Suprapubic skin (tissue), 4 donors: ENCODE data around the gene EPHB3. TPM values are rescaled to one million over a fixed set of nuclear protein-coding genes. Genes with fewer than 3 reads are reported as not detected.

Source experiments
- DNase-seq, 2 donors: peaks; one replicate each; pipeline ENCODE4 v3.0.0-alpha.2; 2019; ENCODE audit warnings: low spot score in 2 of 2
- H3K27ac ChIP-seq: fragments of 200-600 bp; sonication (generic); one replicate; pipeline ENCODE4 v1.5.1; 2019
- H3K27me3 ChIP-seq: fragments of 200-600 bp; sonication (generic); one replicate; pipeline ENCODE4 v1.5.1; 2019
- H3K36me3 ChIP-seq: fragments of 200-600 bp; sonication (generic); one replicate; pipeline ENCODE4 v1.5.1; 2019
- H3K4me1 ChIP-seq: fragments of 200-600 bp; sonication (generic); one replicate; pipeline ENCODE4 v1.5.1; 2019
- H3K4me3 ChIP-seq: fragments of 200-600 bp; sonication (generic); one replicate; pipeline ENCODE4 v1.5.1; 2019; ENCODE audit warnings: mild to moderate bottlenecking
- H3K9me3 ChIP-seq: fragments of 200-600 bp; sonication (generic); one replicate; pipeline ENCODE4 v1.5.1; 2019
- CTCF ChIP-seq, 2 donors: fragments of 200-600 bp in 1 of 2; fragments of 450-650 bp in 1 of 2; sonication (generic) in 1 of 2; IDR thresholded peaks; one replicate each; pipeline ENCODE4 v1.5.1; 2016 to 2019; ENCODE audit warnings: antibody characterized with exemption in 2 of 2, mild to moderate bottlenecking in 1 of 2, moderate library complexity in 1 of 2
- EP300 ChIP-seq: sonication (generic); formaldehyde crosslinking; IDR thresholded peaks from one replicate; pipeline ENCODE4 v1.6.1; 2017; ENCODE audit warnings: antibody characterized with exemption
- POLR2A ChIP-seq, 2 donors: fragments of 450-650 bp; IDR thresholded peaks; one replicate each; pipeline ENCODE4 v1.6.1; 2017; ENCODE audit warnings: antibody characterized with exemption in 2 of 2, mild to moderate bottlenecking in 2 of 2, moderate library complexity in 2 of 2
- POLR2AphosphoS5 ChIP-seq, 3 donors: sonication (generic); formaldehyde crosslinking; IDR thresholded peaks; one replicate each; pipeline ENCODE4 v1.6.1; 2017; ENCODE audit warnings: antibody characterized with exemption in 3 of 3
- WGBS: methylation state at CpG from one replicate; pipeline ENCODE4 v1.1.5; 2018; 5-methylcytosine and 5-hydroxymethylcytosine counted together
- total RNA-seq, 4 donors: library from RNA; depleted of rRNA; stranded (reverse); fragments of >200 nt; gene quantifications; one replicate each; pipeline ENCODE4 v1.1.0, GENCODE V29; 2016

Gene EPHB3
- total RNA-seq, 4 donors from 2014 or later, result 84.5 to 152 (median 108) TPM

DNA sequence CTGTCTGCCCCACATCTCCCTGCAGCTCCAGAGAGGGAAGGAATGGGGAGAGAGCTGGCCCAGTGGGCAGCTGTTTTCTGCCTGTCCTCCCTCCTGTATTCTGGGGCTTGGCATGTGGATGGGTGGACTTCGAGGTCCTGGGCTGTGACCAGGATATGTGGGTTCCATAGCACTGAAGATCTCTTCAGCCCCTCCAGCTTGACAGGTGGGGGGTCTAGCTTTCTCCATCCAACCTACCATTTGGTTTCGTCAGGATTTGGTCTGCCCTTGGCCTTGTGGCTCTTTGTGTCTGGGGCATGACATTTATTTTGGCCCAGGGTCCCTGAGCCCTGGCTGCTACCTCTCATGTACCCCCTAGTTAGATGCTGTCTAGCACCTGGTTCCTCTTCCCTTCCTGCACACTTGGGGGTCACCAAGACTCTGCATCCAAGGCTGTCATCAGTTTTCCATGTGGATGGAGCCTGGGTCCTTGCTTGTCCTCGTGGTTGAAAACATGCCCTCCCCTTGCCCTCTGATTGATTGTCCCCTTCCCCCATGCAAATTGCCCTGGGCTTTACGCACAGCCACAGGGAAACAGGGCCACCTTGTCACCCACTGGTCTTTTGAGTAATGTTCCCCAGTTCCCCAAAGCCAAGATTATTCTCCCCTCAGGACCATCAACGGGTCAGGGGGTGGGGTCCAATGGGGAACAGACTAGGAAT lies 3.2 kb downstream of the EPHB3 start:
- H3K9me3 ChIP-seq, result no peaks in the 10 kb centered on the region
- WGBS, result 42% methylated on average over 5 of the region's 5 CpGs
- peaks cover 81% of the 10 kb centered on the region for H3K4me1 ChIP-seq
- no peak for DNase-seq
- peak overlapping the region; percentile 78 for H3K4me3 ChIP-seq
- no peak for TF ChIP-seq POLR2AphosphoS5 (IDR thresholded peaks at IDR 0.05)
- no peak for TF ChIP-seq EP300
- TF ChIP-seq CTCF (IDR thresholded peaks at IDR 0.05), result no peak
- no peak for TF ChIP-seq POLR2A (IDR thresholded peaks at IDR 0.05)
- H3K36me3 ChIP-seq, result no peaks in the 10 kb centered on the region
- H3K27ac ChIP-seq, result peak overlapping the region; percentile 93
- H3K27me3 ChIP-seq, result no peaks in the 10 kb centered on the region

DNA sequence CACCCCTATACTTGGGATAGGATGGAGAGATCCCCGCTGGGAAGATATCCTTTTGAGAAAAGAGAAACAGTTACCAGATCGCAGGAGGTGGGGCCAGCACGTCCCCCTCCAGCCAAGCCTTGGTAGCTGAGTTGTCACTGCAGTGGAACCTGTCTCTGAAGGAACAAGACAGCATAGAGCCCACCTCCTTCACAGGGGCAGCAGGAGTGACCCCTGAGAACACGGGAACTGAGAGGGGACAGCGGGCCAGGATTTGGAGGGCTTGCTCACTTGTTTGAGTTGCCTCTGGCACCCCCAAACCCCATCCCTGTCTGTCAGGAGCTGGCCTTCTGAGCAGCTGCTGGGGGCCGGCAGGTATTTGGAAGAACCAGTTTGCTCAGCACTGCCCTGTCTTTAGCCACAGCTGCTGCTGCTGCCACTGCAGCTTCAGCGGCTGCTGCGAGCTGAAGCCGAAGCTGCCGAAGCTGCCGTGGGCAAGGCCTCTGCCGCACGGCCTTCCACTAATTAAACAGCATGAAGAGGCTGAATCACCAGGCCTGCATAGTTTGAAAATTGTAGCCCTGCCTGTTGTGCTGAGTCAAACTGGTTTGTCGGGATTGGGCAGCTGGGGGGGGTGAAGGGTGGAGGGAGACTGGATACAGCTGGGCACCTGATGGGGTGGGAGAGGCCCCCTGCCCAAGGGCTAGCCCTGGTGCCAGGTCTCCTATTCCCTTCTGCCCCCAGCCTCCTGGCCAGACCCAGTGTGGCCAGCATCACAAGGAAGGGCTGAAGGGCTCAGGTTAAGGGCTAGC lies 4.0 kb downstream of the EPHB3 start:
- Histone ChIP-seq H3K4me3 (peak overlapping the region; percentile 78), H3K4me1 (peaks cover 85% of the 10 kb centered on the region)

GRCh38 chr3:184566441-184567414 lies 5.1 kb downstream of the EPHB3 start:
- Histone ChIP-seq H3K27ac (peak overlapping the region; percentile 93), H3K27me3 (no peaks in the 10 kb centered on the region), H3K9me3 (no peaks in the 10 kb centered on the region), H3K36me3 (no peaks in the 10 kb centered on the region), H3K4me1 (peaks cover 79% of the 10 kb centered on the region), H3K4me3 (peak overlapping the region; percentile 78)
- DNase-seq, result no peak
- TF ChIP-seq POLR2A (IDR thresholded peaks at IDR 0.05), result no peak
- no peak for TF ChIP-seq EP300
- no peak for TF ChIP-seq CTCF (IDR thresholded peaks at IDR 0.05)
- TF ChIP-seq POLR2AphosphoS5 (IDR thresholded peaks at IDR 0.05), result peak in 1 of 3 donors; percentile 50
- 40% methylated on average over 9 of the region's 14 CpGs for WGBS

More for the DNA sequence above, 4.0 kb downstream of the EPHB3 start:
- DNase-seq, result no peak
- Histone ChIP-seq H3K27me3 (no peaks in the 10 kb centered on the region), H3K9me3 (no peaks in the 10 kb centered on the region), H3K36me3 (no peaks in the 10 kb centered on the region), H3K27ac (peak overlapping the region; percentile 93)
- no peak for TF ChIP-seq EP300
- TF ChIP-seq POLR2AphosphoS5 (IDR thresholded peaks at IDR 0.05), result peak in 2 of 3 donors; percentile 18 to 75
- WGBS, result 35% methylated on average over 10 of the region's 14 CpGs

DNA sequence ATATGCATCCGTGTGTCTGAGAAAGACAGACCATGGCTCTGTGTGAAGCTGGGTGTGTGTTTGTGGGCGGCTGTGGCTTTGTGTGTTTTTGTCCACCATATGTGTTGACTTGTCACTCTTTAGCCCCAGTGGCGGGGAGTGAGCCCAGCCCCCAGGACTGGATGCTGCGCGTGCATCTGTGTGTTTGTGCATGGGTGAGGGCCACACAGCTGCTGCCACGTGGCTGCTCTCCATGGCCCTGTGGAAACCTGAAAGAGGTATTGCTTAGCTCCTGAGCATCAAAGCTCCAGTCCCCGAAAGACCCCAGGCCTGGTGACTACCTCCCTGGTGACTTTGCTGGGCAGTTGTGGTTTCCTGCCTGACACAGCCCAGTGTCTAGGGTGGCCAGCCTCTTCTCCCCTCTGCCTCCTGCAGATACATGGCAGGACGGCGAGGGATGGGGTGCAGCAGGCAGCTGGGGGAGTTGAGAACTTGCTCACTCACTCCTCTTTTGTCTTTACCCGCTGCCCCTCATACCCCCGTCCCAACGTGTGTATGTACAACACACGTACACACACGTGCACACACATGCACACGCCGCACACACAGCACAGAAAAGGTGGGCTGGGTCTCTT lies 6.5 kb downstream of the EPHB3 start:
- Histone ChIP-seq H3K36me3 (peaks cover 10% of the 10 kb centered on the region), H3K27me3 (no peaks in the 10 kb centered on the region), H3K27ac (peak overlapping the region; percentile 93), H3K4me1 (peaks cover 73% of the 10 kb centered on the region), H3K4me3 (peak overlapping the region; percentile 54), H3K9me3 (no peaks in the 10 kb centered on the region)
- TF ChIP-seq CTCF (IDR thresholded peaks at IDR 0.05) (no peak), POLR2A (IDR thresholded peaks at IDR 0.05) (no peak), POLR2AphosphoS5 (IDR thresholded peaks at IDR 0.05) (no peak), EP300 (no peak)
- WGBS, result 52% methylated on average over 14 of the region's 16 CpGs
- DNase-seq, result no peak

DNA sequence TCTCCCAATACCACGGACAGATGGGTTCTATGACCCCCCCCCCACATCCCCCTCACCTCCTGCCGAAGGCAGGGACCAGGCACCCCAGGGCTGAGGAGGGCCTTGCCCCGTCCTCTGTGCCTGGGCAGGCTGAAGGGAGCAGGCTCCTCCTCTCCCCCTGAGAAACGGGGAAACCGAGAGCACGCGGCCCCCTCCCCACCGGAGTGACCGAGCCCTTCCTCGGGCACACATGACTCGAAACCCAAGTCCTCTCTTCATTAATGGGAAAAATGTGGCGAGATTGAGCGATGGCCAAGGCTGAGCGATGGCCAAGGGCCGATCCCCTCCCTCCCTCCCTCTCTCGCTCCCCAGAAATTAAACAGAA lies 7.0 kb downstream of the EPHB3 start:
- Histone ChIP-seq H3K9me3 (no peaks in the 10 kb centered on the region), H3K4me1 (peaks cover 69% of the 10 kb centered on the region), H3K36me3 (peaks cover 14% of the 10 kb centered on the region), H3K27ac (peak overlapping the region; percentile 93), H3K4me3 (peak overlapping the region; percentile 54), H3K27me3 (no peaks in the 10 kb centered on the region)
- no peak for DNase-seq
- no peak for TF ChIP-seq EP300
- WGBS, result 3% methylated on average over 7 of the region's 16 CpGs
